CD4-positive, alpha-beta memory T cell (primary cell): ENCODE data around the gene MFSD1. TPM values are rescaled to one million over a fixed set of nuclear protein-coding genes. Genes with fewer than 3 reads are reported as not detected.

Experiments used
- CTCF ChIA-PET: fragments of 350-600 bp; sonication (Branson Sonifier 250); formaldehyde crosslinking; loops from one replicate; lab custom pipeline; 2021; ENCODE audit warnings: inconsistent platforms; ENCODE audit not compliant: partially characterized antibody; lab: Charles Lee
- POLR2A ChIA-PET: fragments of 350-600 bp; sonication (Branson Sonifier 250); formaldehyde crosslinking; loops from one replicate; lab custom pipeline; 2021; ENCODE audit not compliant: partially characterized antibody; lab: Charles Lee
- DNase-seq, 5 donors: peaks; one replicate each; pipeline versions ENCODE4 v3.0.0 to v3.0.0-alpha.2; 2020 to 2022; ENCODE audit warnings: mixed read lengths in 1 of 5
- H3K27ac ChIP-seq: one replicate; pipeline ENCODE4 v1.7.0; 2013; ENCODE audit warnings: low read depth, low read length
- H3K27me3 ChIP-seq: 2 replicates; pipeline ENCODE4 v1.7.0; 2013; ENCODE audit warnings: mild to moderate bottlenecking, low read length, moderate library complexity; ENCODE audit not compliant: insufficient read depth
- H3K36me3 ChIP-seq: 2 replicates; pipeline ENCODE4 v1.7.0; 2013; ENCODE audit warnings: mild to moderate bottlenecking, low read length, moderate library complexity; ENCODE audit not compliant: insufficient read depth
- H3K4me1 ChIP-seq: 2 replicates; pipeline ENCODE4 v1.7.0; 2013; ENCODE audit warnings: mild to moderate bottlenecking, low read length, moderate library complexity; ENCODE audit not compliant: insufficient read depth
- H3K4me3 ChIP-seq, 2 donors: one replicate each; pipeline ENCODE4 v1.7.0; 2013; ENCODE audit warnings: low read length in 2 of 2, mild to moderate bottlenecking in 1 of 2
- H3K9me3 ChIP-seq, 2 donors: one replicate each; pipeline ENCODE4 v1.7.0; 2013; ENCODE audit warnings: low read length in 2 of 2, control low read depth in 1 of 2; ENCODE audit not compliant: control insufficient read depth in 1 of 2
- H3K27ac Mint-ChIP-seq, 7 donors: one replicate each; pipeline ENCODE4 v1.8.0; 2020 to 2021; ENCODE audit warnings: mixed read lengths in 7 of 7, mild to moderate bottlenecking in 6 of 7, inconsistent platforms in 3 of 7, moderate library complexity in 3 of 7
- H3K27me3 Mint-ChIP-seq, 2 donors: one replicate each; pipeline ENCODE4 v1.8.0; 2020 to 2021; ENCODE audit warnings: mixed read lengths in 2 of 2
- H3K36me3 Mint-ChIP-seq, 2 donors: one replicate each; pipeline ENCODE4 v1.8.0; 2020 to 2021; ENCODE audit warnings: mixed read lengths in 2 of 2, inconsistent platforms in 1 of 2, mild to moderate bottlenecking in 1 of 2
- H3K4me1 Mint-ChIP-seq, 4 donors: one replicate each; pipeline ENCODE4 v1.8.0; 2020 to 2021; ENCODE audit warnings: mixed read lengths in 4 of 4, mild to moderate bottlenecking in 1 of 4
- H3K4me3 Mint-ChIP-seq, 8 donors: one replicate each; pipeline ENCODE4 v1.8.0; 2020 to 2021; ENCODE audit warnings: mixed read lengths in 8 of 8, mild to moderate bottlenecking in 7 of 8, moderate library complexity in 6 of 8, inconsistent platforms in 3 of 8
- H3K9me3 Mint-ChIP-seq, 8 donors: one replicate each; pipeline ENCODE4 v1.8.0; 2020 to 2021; ENCODE audit warnings: mixed read lengths in 8 of 8, mild to moderate bottlenecking in 5 of 8, inconsistent platforms in 3 of 8, moderate library complexity in 1 of 8
- intact Hi-C: fragments of 100-400 bp; cut with micrococcal nuclease; formaldehyde crosslinking; loops from one replicate; pipeline ENCODE4 v1.15.1; 2023
- polyA plus RNA-seq, 2 donors: library from polyadenylated mRNA; unstranded; fragments of 300-500 nt; fragmentation: Illumina TruSeq; gene quantifications; one replicate each; pipeline ENCODE4 v1.2.3, GENCODE V29; 2021
- total RNA-seq, 2 experiments: library from RNA; stranded (reverse); gene quantifications; one replicate each; pipeline ENCODE4 v1.2.3, GENCODE V29; 2021

Gene MFSD1
- total and polyA plus RNA-seq, 4 experiments from 2014 or later: 31.7 to 75.0 (median 42.6) TPM

DNA sequence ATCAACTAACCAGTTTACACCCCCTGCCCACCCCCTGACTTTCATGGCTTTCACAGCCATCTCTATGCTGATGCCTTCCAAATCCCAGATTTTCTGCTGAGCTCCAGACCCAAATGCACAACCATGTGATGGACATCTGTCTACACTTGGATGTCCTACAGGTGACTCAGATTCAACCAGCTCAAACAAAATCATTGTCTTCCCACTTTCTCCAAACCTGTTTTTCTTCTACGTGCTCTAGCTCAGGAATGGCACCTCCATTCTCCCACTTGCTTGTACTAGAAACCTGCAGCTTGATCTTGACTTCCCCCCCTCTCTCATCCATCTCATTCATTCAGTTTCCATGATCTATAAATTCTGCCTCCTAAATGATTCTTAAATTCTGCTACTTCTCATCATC is 35.5 kb upstream of the MFSD1 start:
- Mint-ChIP-seq H3K27me3 (no peaks in the 10 kb centered on the region), H3K27ac (no peak overlapping the region), H3K36me3 (peaks cover 0 to 9% of the 10 kb centered on the region in 2 donors), H3K4me1 (no peaks in the 10 kb centered on the region), H3K4me3 (no peak overlapping the region), H3K9me3 (no peaks in the 10 kb centered on the region)
- Histone ChIP-seq H3K36me3 (no peaks in the 10 kb centered on the region), H3K4me1 (no peaks in the 10 kb centered on the region), H3K27ac (no peak overlapping the region), H3K9me3 (no peaks in the 10 kb centered on the region), H3K27me3 (no peaks in the 10 kb centered on the region), H3K4me3 (no peak overlapping the region)
- intact Hi-C loops: no loop called here
- CTCF ChIA-PET: interaction anchor here (1.2 to 1.3 kb wide), 3 partner anchors 17 to 40 kb away, joined by 3 to 5 read pairs (median 3); no protein-coding TSS in a partner anchor
- no peak for DNase-seq
- POLR2A ChIA-PET: no interaction called here

DNA sequence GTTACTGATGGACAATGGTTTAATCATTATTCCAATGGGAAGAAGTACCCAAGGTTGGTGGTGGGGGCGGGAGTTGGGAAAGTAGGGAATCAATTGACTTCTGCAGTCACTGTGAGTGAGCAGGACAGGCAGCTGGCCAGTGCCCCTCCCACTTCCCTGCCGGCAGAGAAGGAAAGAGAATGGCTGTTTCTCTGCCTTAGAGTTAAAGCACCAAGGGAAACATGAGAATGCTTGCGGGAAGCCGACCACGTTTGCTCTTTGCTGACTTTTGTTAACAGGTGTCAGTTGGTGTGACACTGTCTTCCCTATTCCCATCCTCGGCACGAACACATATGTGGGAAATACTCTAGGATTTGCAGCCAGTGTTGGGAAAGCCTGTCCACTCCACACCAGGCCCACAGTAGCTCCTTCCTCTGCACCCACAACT is 33.5 kb upstream of the MFSD1 start:
- no peak overlapping the region for H3K27ac Mint-ChIP-seq
- ChIA-PET CTCF (no interaction called here), POLR2A (no interaction called here)
- Histone ChIP-seq H3K4me1 (no peaks in the 10 kb centered on the region), H3K9me3 (no peaks in the 10 kb centered on the region), H3K27me3 (no peaks in the 10 kb centered on the region), H3K27ac (no peak overlapping the region), H3K4me3 (no peak overlapping the region), H3K36me3 (no peaks in the 10 kb centered on the region)
- peaks cover 0 to 2% (median 0%) of the 10 kb centered on the region in 4 donors for H3K4me1 Mint-ChIP-seq
- no peak overlapping the region for H3K4me3 Mint-ChIP-seq
- no peak for DNase-seq
- intact Hi-C loops: no loop called here
- H3K9me3 Mint-ChIP-seq: no peaks in the 10 kb centered on the region
- no peaks in the 10 kb centered on the region for H3K27me3 Mint-ChIP-seq
- H3K36me3 Mint-ChIP-seq: peaks cover 0 to 12% of the 10 kb centered on the region in 2 donors

DNA sequence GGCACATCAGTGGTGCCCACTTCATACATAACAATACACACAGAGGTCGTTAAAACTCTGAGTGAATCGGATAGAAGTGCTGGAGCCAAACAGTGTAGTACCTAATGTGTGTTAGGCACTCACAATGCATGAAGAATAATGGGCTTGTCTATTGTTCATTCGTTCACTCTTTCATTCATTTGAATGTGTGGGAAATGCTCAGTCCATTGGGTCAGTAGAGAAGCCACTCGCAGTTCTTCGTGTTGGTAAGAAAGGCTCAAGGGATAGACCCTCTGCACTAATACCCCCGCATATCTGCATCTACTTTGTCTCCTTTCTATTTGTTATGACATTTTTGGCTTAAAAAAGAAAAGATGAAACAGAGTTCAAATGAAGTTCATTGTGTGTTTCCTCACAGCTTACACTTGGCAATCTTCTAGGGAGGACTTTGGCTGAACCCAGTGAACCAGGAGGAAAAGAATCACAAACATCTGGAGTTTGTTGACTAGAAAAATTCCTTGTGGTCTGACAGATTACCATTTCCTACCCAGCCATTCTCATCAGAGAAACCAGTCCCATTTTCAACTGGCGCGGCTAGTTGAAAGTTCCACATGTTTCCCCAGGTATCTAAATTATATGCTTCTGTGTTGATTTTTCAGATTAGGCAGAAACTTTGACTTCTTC is 32.8 kb upstream of the MFSD1 start:
- H3K4me3 Mint-ChIP-seq: no peak overlapping the region
- peaks cover 0 to 2% (median 0%) of the 10 kb centered on the region in 4 donors for H3K4me1 Mint-ChIP-seq
- H3K27ac Mint-ChIP-seq: no peak overlapping the region
- no peak for DNase-seq
- H3K27me3 ChIP-seq: no peaks in the 10 kb centered on the region
- ChIA-PET CTCF (no interaction called here), POLR2A (no interaction called here)
- no peaks in the 10 kb centered on the region for H3K36me3 ChIP-seq
- H3K9me3 Mint-ChIP-seq: no peaks in the 10 kb centered on the region
- no peak overlapping the region for H3K27ac ChIP-seq
- H3K9me3 ChIP-seq: no peaks in the 10 kb centered on the region
- peaks cover 0 to 12% of the 10 kb centered on the region in 2 donors for H3K36me3 Mint-ChIP-seq
- no peaks in the 10 kb centered on the region for H3K27me3 Mint-ChIP-seq
- intact Hi-C loops: no loop called here
- no peaks in the 10 kb centered on the region for H3K4me1 ChIP-seq
- no peak overlapping the region for H3K4me3 ChIP-seq

DNA sequence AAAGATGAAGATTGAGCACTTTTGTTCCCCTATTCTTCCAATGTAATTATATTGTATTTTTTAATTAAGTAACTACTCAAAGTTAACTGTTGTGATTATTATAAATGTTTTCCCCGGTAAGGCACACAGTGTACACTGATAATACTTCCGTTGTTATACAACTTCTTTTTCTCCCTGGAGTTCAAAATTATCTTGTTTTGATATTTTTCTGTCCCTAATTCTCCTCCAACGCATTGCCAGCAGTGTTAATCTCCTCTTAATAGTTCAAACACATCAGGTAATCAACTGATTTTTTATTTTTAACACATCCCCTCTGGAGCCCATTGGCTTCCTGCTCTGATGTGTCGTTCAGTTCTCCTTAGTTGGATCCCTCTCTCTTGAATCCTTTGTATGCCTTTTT is 32.3 kb upstream of the MFSD1 start:
- Histone ChIP-seq H3K4me1 (no peaks in the 10 kb centered on the region), H3K27ac (no peak overlapping the region), H3K27me3 (no peaks in the 10 kb centered on the region), H3K4me3 (no peak overlapping the region), H3K9me3 (no peaks in the 10 kb centered on the region), H3K36me3 (no peaks in the 10 kb centered on the region)
- ChIA-PET CTCF (interaction anchor here (1.2 kb wide), 1 partner anchor 42 kb away, joined by 4 read pairs; no protein-coding TSS in a partner anchor), POLR2A (no interaction called here)
- H3K27ac Mint-ChIP-seq: no peak overlapping the region
- intact Hi-C loops: no loop called here
- peaks cover 0 to 2% (median 0%) of the 10 kb centered on the region in 4 donors for H3K4me1 Mint-ChIP-seq
- peaks cover 0 to 12% of the 10 kb centered on the region in 2 donors for H3K36me3 Mint-ChIP-seq
- no peaks in the 10 kb centered on the region for H3K27me3 Mint-ChIP-seq
- no peaks in the 10 kb centered on the region for H3K9me3 Mint-ChIP-seq
- DNase-seq: no peak
- no peak overlapping the region for H3K4me3 Mint-ChIP-seq

DNA sequence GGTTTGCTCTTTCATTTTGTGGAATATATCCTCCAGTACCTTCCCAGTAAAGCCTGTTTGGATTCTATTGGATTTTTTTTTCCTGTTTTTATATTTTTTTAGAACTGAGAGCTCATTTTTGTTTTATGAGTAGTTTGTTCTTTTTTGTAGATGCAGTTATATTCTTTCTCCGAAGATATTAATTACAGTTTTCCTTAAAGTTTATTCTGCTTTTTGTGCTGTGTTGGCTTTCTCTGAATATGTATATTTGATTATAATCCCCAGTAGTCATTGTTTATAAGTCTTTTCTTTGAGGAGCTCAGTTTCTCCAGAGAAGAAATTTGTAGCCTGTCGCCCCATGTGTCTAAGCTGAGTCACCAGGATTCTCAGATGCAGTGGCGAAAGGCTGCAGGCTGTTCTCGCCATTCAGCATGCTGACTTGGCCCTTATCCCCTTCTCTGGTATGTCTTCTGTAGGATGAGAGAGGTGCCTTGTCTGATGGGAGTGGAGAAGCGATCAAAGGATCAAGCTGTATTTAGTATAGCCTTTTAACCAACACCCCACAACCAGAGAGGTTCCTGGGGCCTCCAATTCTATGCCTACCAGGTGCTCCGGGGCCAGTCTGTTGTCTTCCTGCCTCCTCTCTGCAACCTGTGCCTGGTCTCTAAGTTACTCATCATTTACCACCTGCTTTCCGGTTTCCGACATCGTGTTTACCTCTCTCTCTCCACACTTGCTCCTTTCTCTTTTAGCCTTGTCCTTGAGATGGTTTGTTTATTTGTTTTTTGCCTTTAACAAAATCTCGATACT is 31.7 kb upstream of the MFSD1 start:
- Histone ChIP-seq H3K27me3 (no peaks in the 10 kb centered on the region), H3K36me3 (no peaks in the 10 kb centered on the region), H3K4me3 (no peak overlapping the region), H3K4me1 (no peaks in the 10 kb centered on the region), H3K27ac (no peak overlapping the region), H3K9me3 (no peaks in the 10 kb centered on the region)
- H3K27me3 Mint-ChIP-seq: no peaks in the 10 kb centered on the region
- CTCF ChIA-PET: interaction anchor here (1.2 to 1.7 kb wide), 2 partner anchors 21 to 43 kb away, joined by 4 read pairs; no protein-coding TSS in a partner anchor
- peaks cover 0 to 12% of the 10 kb centered on the region in 2 donors for H3K36me3 Mint-ChIP-seq
- DNase-seq: no peak
- H3K27ac Mint-ChIP-seq: no peak overlapping the region
- no peaks in the 10 kb centered on the region for H3K9me3 Mint-ChIP-seq
- H3K4me1 Mint-ChIP-seq: peaks cover 0 to 2% (median under 1%) of the 10 kb centered on the region in 4 donors
- POLR2A ChIA-PET: no interaction called here
- H3K4me3 Mint-ChIP-seq: no peak overlapping the region
- intact Hi-C loops: no loop called here

DNA sequence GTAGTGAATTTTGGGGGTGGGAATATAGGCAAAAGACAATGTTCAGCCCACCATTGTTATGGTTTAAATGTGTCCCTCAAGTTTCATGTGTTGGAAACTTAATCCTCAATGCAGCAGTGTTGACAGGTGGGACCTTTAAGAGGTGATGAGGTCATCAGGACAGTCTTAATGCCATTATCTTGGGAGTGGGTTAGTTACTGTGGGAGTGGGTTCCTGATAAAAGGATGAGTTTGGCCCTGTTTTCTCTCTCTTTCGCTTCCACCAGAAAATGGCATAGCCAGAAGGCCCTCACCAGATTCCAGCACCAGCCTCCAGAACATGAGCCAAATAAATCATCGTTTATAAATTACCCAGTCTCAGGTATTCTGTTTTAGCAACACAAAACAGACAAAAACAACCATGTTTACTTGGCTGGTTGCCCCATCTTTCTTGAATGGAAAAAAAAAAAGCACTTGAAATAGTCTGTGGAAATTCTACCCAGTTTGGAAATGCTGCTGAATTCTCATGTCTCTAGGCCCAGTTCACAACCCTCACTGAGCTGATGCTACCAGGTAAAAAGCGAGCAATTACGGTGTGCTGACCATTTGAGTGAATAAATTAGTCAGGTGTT is 31.0 kb upstream of the MFSD1 start:
- Histone ChIP-seq H3K27me3 (no peaks in the 10 kb centered on the region), H3K9me3 (no peaks in the 10 kb centered on the region), H3K27ac (no peak overlapping the region), H3K4me3 (no peak overlapping the region), H3K36me3 (no peaks in the 10 kb centered on the region), H3K4me1 (no peaks in the 10 kb centered on the region)
- ChIA-PET CTCF (interaction anchor here (1.2 to 1.7 kb wide), 3 partner anchors 9 to 43 kb away, joined by 4 to 5 read pairs (median 4); no protein-coding TSS in a partner anchor), POLR2A (no interaction called here)
- intact Hi-C loops: no loop called here
- Mint-ChIP-seq H3K36me3 (peaks cover 0 to 12% of the 10 kb centered on the region in 2 donors), H3K27ac (no peak overlapping the region), H3K4me1 (peaks cover 0 to 6% (median 3%) of the 10 kb centered on the region in 4 donors), H3K4me3 (no peak overlapping the region), H3K9me3 (no peaks in the 10 kb centered on the region), H3K27me3 (no peaks in the 10 kb centered on the region)
- DNase-seq: no peak

DNA sequence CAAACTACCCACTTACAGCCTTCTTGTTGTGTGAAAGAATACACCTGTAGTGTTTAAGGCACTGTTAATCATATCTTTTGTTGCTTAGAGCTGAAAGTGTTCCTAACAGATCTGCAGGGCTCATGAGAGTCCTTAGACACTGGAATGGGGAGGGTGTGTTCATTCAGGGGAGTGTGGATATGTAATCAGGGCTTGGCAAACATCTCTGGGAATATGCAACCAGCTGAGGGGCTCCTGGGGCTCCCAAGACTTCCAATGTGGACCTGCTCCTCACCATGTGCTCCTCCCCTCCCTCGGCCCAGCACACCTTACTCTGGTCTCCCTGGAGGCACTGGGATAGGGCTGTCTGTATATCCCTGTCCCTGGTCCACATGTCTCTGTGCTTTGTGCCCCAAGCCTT is 30.3 kb upstream of the MFSD1 start:
- H3K9me3 Mint-ChIP-seq: no peaks in the 10 kb centered on the region
- no peak overlapping the region for H3K27ac ChIP-seq
- H3K4me3 ChIP-seq: no peak overlapping the region
- no peak overlapping the region for H3K4me3 Mint-ChIP-seq
- H3K4me1 Mint-ChIP-seq: peaks cover 0 to 6% (median 5%) of the 10 kb centered on the region in 4 donors
- H3K36me3 Mint-ChIP-seq: peaks cover 0 to 9% of the 10 kb centered on the region in 2 donors
- H3K36me3 ChIP-seq: no peaks in the 10 kb centered on the region
- no peaks in the 10 kb centered on the region for H3K27me3 ChIP-seq
- H3K9me3 ChIP-seq: no peaks in the 10 kb centered on the region
- DNase-seq: no peak
- ChIA-PET POLR2A (no interaction called here), CTCF (interaction anchor here (1.1 to 1.7 kb wide), 3 partner anchors 8 to 44 kb away, joined by 4 to 5 read pairs (median 4); no protein-coding TSS in a partner anchor)
- peak overlapping the region in 1 of 7 donors; percentile 40 for H3K27ac Mint-ChIP-seq
- no peaks in the 10 kb centered on the region for H3K4me1 ChIP-seq
- intact Hi-C loops: no loop called here
- H3K27me3 Mint-ChIP-seq: no peaks in the 10 kb centered on the region
